NCI-H146 (cell line): ENCODE results near the gene NPC2.
"Not testable (repeated sequence)": the region's sequence is repeated elsewhere in the genome, so short reads cannot be mapped to it uniquely, and the experiment has no call there.

Experiments used
- DNase-seq: peaks from one replicate; lab custom pipeline; 2025; lab: John Stamatoyannopoulos, UW

The NPC2 gene

DNA sequence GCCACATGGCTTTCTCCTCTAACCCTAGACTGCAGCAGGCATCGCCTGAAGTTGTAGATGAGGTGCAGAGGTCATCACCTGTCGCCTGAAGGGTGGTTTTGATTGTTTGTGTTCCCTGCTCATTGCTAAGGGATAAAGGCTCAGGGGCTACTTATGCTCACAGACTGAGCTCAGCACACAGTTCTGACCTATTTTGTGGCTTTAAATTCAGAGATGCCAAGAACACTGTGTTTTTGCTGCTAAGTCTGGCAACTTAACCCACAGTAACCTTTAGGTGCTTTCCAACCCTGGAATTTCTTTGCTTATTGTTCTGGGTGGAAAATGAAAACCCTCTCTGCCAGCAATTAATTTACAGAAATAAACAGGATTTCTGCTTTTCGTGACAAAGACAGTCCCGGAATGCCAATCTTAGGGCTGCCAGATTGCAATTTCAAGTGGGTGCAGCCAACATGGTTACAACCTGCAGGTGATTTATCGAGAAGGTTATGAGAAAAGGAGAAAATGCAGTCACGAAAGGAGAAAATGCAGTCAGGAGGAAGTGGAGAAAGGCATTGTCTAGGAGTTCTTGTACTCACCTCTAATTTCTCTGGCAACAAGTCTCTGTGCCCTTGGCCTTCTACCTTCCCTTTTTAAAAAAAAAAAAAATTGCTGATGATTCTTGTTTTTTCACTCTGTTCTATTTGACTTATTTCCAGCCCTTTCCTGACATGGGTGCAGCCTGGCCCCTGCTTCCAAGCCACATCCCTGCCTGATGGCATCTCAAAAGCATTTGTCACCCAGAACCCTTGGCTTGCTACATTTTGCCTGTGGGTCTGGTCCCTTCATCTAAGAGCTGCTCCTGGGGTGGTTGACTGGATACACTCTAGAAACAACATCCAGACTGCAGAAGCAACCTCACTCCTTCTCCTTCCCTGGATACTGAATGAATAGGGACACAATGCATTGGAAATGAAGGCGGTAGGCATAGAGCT, 23.3 kb downstream of the NPC2 start:
- DNase-seq: no peak

DNA sequence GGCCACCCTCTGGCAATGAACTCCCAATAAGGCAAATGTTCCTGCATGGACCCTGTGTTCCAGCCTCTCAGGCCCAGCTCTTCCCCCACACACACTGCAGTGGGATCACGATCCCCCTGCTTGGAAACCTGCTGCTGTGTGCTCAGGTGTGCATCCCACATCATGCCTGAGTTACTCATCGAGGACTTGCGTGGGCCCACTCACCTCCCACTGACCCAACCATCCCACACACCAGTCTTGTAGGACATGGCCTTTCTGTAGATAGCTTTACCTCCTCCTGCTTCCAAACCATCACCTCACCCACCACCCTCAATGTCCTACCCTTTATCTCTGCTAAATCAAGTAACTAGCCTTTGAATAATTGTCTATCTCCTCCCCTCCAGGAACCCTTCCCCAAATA, 24.6 kb downstream of the NPC2 start:
- DNase-seq: no peak

GRCh38 chr14:74465335-74465734, 27.8 kb downstream of the NPC2 start:
- DNase-seq: no peak

DNA sequence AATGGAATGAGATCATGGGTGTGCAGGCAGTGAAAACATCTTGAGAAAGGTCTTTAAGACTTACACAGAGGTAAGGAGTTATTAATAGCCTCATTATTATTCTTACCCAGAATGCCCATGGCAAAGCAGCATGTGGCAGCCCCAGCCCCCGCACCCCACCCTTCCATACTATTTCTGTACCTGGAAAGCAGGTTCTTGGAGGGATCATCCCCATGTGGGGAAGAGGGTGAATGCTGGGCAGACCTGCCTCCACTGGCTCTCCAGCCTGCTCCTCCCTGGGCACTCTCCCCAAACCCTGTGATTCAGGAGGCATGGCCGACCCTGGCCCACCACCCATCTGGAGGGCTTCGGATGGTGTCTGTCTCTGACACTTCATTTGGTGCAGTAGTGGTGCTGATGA, 28.3 kb downstream of the NPC2 start:
- no peak for DNase-seq

DNA sequence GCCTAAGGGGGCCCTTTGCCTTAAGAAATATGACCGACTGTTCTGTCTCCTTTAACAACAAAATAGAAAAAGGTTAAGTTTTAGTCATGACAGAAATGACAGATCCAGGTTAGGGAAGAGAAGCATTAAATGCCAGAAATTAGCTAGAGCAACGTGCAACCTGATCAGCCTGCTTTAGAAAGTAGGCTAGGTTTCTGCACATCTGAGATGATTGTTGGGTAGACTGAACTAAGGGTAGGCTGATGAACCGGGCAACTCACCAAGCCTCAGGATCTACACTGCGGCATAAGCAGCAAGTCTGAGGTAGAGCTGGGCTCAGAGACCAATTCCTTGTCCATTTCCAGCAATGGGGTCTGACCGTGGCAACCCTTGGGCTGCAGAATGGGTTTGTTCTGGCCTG, 29.4 kb downstream of the NPC2 start:
- no peak for DNase-seq

DNA sequence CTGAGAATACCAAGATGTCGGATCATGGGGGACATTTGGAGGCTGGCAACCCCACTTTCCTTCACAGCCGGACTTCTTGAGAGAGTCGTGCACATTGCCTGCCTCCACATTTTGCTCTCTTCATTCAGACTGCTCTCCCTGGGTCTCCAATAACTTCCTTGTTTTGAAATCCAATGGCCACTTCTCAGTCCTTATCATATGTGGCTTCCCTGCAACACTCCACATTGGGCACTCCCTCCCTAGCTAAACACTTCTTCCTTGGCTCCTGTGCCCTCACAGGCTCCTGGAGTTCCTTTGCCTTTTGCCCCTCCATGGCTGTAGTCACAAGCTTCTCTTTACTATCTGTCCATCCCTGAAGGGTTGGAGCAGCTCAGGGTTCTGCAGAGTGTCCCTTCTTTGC, 30.1 kb downstream of the NPC2 start:
- DNase-seq: no peak

GRCh38 chr14:74459976-74460375, 33.1 kb downstream of the NPC2 start:
- no peak for DNase-seq

DNA sequence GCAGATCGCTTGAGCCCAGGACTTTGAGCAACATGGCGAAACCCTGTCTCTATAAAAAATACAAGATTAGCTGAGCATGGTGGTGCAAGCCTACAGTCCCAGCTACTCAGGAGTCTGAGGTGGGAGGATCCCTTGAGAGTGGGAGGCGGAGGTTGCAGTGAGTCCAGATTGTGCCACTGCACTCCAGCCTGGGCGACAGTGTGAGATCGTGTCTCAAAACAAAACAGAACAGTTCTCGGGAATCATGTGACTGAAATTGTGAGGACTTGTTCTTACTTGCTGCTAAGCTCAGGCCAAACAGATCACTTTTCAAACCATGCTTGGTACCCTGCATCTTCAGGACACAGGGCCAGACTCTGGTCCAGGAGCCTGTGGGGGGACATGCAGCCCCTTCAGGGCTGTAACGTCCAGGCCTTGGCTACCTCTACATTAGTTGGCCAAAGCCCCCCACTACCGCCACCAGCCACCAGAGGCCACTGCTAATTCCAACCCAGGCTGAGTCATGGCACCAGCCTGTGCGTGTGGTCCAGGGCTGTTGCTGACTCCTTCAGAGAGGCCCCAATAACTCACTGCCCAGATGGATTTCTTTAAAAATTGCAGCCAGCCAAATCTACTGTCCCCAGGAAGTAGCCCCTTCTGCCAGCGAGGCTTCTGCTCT, 33.7 kb downstream of the NPC2 start:
- peak; percentile 2 for DNase-seq

- no peak for DNase-seq
Observed at GRCh38 chr14:74457565-74457895, 35.6 kb downstream of the NPC2 start.

DNA sequence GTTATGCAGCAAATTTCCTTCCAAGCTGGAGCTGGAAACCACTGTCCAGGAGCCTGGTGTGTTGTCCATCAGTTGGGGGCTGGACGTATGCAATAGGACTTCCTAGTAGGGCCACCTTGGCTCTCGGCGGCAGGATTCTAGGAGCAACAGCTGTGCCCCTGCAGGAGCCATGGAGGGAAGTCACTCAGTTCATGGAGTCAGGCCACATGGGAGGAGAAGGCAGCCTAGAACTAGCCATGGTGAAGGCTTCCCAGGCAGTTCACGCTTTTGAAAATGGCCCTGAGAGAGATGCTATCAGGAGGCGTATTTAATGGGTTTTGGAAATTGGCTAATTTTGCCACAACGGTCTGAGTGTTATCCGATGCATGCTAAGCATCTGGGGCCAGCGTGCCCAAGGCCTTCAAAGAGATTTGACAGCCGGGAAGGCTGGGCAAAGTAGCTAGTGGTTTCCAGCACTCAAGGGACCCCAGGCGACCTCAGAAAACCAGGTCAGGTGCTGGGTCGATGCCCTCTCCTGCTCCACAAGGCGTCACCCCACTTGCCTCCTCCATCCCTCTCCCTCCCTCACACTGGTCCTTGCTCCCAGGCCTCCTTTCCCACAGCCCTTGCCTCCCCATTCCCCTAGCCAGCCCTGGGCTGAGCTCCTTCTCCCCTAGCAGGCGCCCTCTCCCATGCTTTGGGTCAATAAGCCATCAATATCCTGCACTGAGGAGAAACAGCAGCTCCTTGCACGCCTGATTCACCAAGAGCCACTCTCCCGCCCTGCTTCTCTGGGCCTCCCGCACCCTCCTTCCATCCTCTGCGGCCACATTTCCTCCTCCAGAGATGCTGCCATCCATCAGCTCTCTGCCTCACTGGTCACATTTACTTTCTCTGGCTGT, 36.2 kb downstream of the NPC2 start:
- DNase-seq: no peak

- DNase-seq: not testable (repeated sequence)
Observed at GRCh38 chr14:74454397-74454796, 38.7 kb downstream of the NPC2 start.

DNA sequence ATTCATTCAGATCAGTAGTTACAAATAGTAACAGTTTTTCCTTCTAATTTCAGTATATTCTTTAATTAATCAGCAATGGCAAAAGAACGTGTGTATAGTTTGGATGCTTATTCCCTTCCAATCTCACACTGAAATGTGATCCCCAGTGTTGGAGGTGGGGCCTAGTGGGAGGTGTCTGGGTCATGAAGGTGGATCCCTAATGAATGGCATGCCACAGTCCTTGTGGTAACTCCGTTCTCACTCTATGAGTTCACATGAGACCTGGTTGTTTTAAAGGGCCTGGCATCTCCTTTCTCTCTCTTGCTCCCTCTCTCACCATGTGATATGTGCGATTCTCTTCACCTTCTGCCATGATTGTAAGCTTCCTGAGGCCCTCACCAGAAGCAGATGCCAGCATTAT, 48.2 kb downstream of the NPC2 start:
- no peak for DNase-seq

DNA sequence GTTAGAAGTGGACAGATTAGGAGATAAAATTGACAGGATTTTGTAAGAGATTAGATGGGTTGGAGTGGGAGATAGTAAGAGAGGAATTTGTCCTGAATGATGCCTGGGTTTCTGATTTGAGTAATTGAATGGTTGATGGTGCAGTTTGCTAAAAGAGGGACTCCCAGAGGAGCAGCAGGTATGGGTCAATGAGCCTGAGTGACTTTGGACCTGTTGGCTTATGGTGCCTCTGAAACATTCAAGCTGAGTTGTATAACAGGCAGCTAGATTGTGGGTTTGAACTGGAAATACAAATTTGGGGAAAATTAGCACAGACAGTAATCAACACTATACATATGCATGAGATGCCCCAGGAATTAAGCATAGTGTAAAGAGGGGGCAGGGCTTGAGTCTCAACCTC, 50.3 kb downstream of the NPC2 start:
- DNase-seq: no peak

GRCh38 chr14:74441113-74441512, 52.0 kb downstream of the NPC2 start:
- DNase-seq: no peak

GRCh38 chr14:74438351-74438915, 54.7 kb downstream of the NPC2 start:
- DNase-seq: no peak

DNA sequence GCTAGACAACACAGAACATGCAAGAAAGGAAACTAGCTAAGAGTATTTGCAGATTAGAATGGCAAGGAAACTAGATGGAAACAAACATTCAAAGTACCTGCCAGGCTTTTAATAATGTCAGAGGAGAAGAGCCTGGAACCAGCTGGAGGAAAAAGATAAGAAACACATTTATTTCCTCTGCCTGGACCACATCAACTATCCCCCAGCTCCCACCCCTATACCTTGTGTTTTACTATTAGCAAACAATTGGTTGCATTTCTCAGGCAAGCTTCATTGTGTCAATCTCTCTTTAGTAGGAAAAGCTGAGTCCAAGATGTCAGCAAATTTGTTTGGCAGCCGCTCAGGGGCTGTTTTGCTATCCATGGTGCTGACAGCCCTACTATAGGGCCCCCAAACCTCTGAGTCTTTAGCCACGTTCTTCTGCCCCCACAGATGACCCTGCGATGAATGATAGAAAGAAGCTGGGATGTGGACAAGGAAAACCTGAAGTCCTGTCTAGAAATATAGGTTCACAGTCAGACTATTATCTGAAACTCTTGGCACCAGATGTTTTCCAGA, 55.5 kb downstream of the NPC2 start:
- DNase-seq: no peak

DNA sequence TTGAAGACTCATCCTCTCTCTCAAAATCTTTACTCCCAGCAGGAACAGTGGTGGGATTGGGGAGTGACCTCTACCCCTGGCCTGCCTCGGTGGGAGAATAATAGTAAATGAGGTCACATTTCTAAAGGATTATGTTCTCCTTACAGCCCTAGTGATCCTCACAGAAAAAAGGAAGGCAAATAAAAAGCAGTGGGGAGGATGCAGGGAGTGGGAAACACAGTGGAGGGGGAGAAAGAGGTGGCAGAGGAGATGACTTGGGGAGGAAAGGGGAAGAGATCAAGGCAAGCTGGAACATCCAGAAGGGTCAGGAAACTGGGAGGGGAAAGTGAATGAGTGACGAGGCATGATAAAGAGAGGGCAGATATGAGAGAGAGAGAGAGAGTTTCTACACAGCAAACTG, 58.8 kb downstream of the NPC2 start:
- DNase-seq: no peak

DNA sequence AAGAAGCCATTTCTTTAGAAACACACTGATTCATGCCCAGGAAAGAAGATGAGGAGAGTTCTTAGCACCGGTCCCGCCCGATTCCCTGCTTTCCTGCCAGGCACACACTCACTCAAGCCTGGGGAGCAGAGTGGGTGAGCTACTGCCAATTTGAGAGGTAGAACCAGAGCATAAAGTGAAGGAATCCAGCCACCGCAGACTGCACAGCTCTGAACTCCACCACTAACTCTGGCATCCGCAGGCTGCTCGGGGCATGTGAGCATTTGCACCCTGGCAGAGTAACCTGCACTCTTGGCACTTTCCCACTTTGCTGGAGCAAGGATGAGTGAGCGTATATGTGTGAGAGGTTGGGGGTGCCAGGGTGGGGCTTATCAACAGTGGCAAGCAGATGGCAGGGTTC, 63.1 kb downstream of the NPC2 start:
- no peak for DNase-seq
